DOHH2 (cell line): ENCODE results near the gene LAPTM5.

Source experiments
- H3F3A ChIP-seq: fragments of 200-600 bp; sonication (generic), shearing (Covaris generic); 2 replicates; pipeline ENCODE4 v1.6.0; 2016; ENCODE audit warnings: antibody characterized with exemption, mild to moderate bottlenecking; ENCODE audit not compliant: control insufficient read depth, insufficient read depth
- H3K27ac ChIP-seq: fragments of 200-600 bp; sonication (generic); 2 replicates; pipeline ENCODE4 v1.5.1; 2014; ENCODE audit warnings: low read depth, mild to moderate bottlenecking, low read length, moderate library complexity
- H3K27me3 ChIP-seq: fragments of 200-600 bp; sonication (generic); 2 replicates; pipeline ENCODE4 v1.6.1; 2014; ENCODE audit warnings: mild to moderate bottlenecking, low read length, mixed read lengths; ENCODE audit not compliant: control insufficient read depth
- H3K36me3 ChIP-seq: fragments of 200-600 bp; sonication (generic); 2 replicates; pipeline ENCODE4 v1.6.1; 2014; ENCODE audit warnings: mild to moderate bottlenecking, low read length, moderate library complexity, mixed read lengths; ENCODE audit not compliant: control insufficient read depth
- H3K4me1 ChIP-seq: fragments of 200-600 bp; sonication (generic); 2 replicates; pipeline ENCODE4 v1.6.1; 2014; ENCODE audit warnings: mild to moderate bottlenecking, low read length, mixed read lengths; ENCODE audit not compliant: control insufficient read depth
- H3K4me2 ChIP-seq: fragments of 200-600 bp; sonication (generic); 2 replicates; pipeline ENCODE4 v1.6.0; 2014; ENCODE audit warnings: mild to moderate bottlenecking, low read length, moderate library complexity
- H3K4me3 ChIP-seq: fragments of 200-600 bp; sonication (generic); 2 replicates; pipeline ENCODE4 v1.5.1; 2014; ENCODE audit warnings: mild to moderate bottlenecking, low read length, mixed read lengths
- H3K79me2 ChIP-seq: fragments of 200-600 bp; sonication (generic); 2 replicates; pipeline ENCODE4 v1.6.1; 2014; ENCODE audit warnings: mild to moderate bottlenecking, low read length, mixed read lengths; ENCODE audit not compliant: control insufficient read depth
- H3K9me2 ChIP-seq: fragments of 200-600 bp; sonication (generic); replicated peaks from 2 replicates; pipeline ENCODE4 v1.6.1; 2014; ENCODE audit warnings: mild to moderate bottlenecking, low read length, mixed read lengths; ENCODE audit not compliant: control insufficient read depth
- H3K9me3 ChIP-seq: fragments of 200-600 bp; sonication (generic); 2 replicates; pipeline ENCODE4 v1.6.1; 2014; ENCODE audit warnings: antibody characterized with exemption, low read length, mixed read lengths; ENCODE audit not compliant: control insufficient read depth, insufficient read depth
- H4K20me1 ChIP-seq: fragments of 200-600 bp; sonication (generic); 2 replicates; pipeline ENCODE4 v1.6.0; 2014; ENCODE audit warnings: low read depth, mild to moderate bottlenecking, antibody characterized with exemption, low read length, moderate library complexity; ENCODE audit not compliant: control insufficient read depth, insufficient read depth
- EZH2phosphoT487 ChIP-seq: fragments of 200-600 bp; sonication (generic); IDR thresholded peaks from 2 replicates; pipeline ENCODE4 v1.6.1; 2017; ENCODE audit warnings: borderline replicate concordance, mild to moderate bottlenecking, antibody characterized with exemption, low read length, moderate library complexity, mixed read lengths
- TF ChIP-seq, protein P1 (sequence below): fragments of 200-600 bp; sonication (generic); IDR thresholded peaks from one replicate; pipeline ENCODE4 v1.5.1; 2014; ENCODE audit warnings: antibody characterized with exemption, mild to moderate bottlenecking, low read depth, low read length; ENCODE audit not compliant: poor library complexity, severe bottlenecking

LAPTM5 gene

DNA sequence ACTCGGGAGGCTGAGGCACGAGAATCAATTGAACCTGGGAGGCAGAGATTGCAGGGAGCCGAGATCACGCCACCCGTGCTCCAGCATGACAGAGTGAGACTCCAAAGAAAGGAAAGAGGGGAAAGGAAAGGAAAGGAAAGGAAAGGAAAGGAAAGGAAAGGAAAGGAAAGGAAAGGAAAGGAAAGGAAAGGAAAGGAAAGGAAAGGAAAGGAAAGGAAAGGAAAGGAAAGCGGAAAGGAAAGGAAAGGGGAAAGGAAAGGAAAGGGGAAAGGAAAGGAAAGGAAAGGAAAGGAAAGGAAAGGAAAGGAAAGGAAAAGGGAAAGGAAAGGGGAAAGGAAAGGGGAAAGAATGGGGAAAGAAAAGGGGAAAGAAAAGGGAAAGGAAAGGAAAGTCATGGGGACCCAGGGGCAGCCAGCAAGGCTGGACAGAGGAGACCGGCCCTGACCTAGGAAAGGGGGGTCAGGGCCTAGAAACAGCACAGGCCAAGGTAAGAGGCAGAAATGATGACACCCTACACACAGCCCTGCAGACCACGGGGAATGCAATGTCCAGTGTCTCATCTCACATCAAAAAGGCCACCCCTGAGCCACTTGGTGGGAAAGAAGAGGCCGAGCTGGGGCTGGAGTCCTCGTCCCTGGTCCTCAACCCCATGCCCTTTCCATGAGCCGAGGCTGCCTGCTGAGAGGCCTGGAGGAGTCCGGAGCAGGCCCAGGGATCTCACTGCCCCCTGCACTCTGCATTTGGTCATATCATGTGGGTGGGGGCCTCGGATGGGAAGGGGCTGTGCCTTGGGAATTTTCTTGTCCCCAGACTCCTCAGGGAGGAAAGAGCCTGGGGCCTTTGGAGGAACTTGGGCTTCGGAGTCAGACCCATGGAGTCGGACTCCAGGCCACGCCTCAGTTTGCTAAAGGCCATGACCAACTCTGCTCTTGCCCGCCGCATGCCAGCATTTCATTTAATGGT, 18.8 kb upstream of the LAPTM5 start:
- Histone ChIP-seq H3K9me3 (no peaks in the 10 kb centered on the region), H4K20me1 (no peaks in the 10 kb centered on the region), H3K4me3 (no peak overlapping the region), H3K27me3 (peaks cover 7% of the 10 kb centered on the region; the same call in 1 of the 2 replicates), H3F3A (no peaks in the 10 kb centered on the region), H3K79me2 (no peaks in the 10 kb centered on the region), H3K27ac (no peak overlapping the region), H3K9me2 (no peaks in the 10 kb centered on the region), H3K4me1 (peaks cover 55% of the 10 kb centered on the region), H3K36me3 (no peaks in the 10 kb centered on the region), H3K4me2 (no peak overlapping the region)
- TF ChIP-seq EZH2phosphoT487 = no peak
- TF ChIP-seq, protein P1, sequence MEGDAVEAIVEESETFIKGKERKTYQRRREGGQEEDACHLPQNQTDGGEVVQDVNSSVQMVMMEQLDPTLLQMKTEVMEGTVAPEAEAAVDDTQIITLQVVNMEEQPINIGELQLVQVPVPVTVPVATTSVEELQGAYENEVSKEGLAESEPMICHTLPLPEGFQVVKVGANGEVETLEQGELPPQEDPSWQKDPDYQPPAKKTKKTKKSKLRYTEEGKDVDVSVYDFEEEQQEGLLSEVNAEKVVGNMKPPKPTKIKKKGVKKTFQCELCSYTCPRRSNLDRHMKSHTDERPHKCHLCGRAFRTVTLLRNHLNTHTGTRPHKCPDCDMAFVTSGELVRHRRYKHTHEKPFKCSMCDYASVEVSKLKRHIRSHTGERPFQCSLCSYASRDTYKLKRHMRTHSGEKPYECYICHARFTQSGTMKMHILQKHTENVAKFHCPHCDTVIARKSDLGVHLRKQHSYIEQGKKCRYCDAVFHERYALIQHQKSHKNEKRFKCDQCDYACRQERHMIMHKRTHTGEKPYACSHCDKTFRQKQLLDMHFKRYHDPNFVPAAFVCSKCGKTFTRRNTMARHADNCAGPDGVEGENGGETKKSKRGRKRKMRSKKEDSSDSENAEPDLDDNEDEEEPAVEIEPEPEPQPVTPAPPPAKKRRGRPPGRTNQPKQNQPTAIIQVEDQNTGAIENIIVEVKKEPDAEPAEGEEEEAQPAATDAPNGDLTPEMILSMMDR = no peak

DNA sequence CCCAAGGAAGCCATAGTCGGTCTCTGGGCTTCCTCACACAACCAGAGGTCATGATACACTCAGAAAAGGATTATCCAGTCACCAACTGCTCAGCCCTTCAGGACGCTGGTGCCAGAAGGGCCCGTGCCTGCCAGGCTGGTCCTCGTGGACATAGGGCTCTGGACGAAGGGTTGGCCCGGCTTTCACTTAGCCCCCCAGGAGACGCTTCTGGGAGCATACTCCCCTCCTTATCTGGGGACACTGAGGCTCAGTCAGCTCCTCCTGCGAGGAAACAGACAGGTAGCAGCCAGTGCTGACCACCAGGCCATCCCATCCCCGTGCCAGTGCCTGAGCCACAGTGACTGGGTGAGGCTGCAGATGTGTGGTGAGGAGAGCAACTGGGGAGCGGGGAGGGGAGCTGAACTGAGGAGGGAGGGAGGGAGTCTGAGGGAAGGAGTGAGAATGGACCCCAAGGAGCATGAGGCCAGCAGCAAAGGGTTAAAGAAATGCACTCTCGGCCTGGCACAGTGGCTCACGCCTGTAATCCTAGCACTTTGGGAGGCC, 17.9 kb upstream of the LAPTM5 start:
- H3K9me3 ChIP-seq = no peaks in the 10 kb centered on the region
- no peaks in the 10 kb centered on the region for H3K9me2 ChIP-seq
- no peaks in the 10 kb centered on the region for H3F3A ChIP-seq
- H4K20me1 ChIP-seq = no peaks in the 10 kb centered on the region
- H3K27ac ChIP-seq = no peak overlapping the region
- no peaks in the 10 kb centered on the region for H3K79me2 ChIP-seq
- H3K36me3 ChIP-seq = no peaks in the 10 kb centered on the region
- TF ChIP-seq, protein P1 = no peak
- no peak for TF ChIP-seq EZH2phosphoT487
- peaks cover 7% of the 10 kb centered on the region; the same call in 1 of the 2 replicates for H3K27me3 ChIP-seq
- peaks cover 51% of the 10 kb centered on the region for H3K4me1 ChIP-seq
- H3K4me3 ChIP-seq = no peak overlapping the region
- H3K4me2 ChIP-seq = no peak overlapping the region

DNA sequence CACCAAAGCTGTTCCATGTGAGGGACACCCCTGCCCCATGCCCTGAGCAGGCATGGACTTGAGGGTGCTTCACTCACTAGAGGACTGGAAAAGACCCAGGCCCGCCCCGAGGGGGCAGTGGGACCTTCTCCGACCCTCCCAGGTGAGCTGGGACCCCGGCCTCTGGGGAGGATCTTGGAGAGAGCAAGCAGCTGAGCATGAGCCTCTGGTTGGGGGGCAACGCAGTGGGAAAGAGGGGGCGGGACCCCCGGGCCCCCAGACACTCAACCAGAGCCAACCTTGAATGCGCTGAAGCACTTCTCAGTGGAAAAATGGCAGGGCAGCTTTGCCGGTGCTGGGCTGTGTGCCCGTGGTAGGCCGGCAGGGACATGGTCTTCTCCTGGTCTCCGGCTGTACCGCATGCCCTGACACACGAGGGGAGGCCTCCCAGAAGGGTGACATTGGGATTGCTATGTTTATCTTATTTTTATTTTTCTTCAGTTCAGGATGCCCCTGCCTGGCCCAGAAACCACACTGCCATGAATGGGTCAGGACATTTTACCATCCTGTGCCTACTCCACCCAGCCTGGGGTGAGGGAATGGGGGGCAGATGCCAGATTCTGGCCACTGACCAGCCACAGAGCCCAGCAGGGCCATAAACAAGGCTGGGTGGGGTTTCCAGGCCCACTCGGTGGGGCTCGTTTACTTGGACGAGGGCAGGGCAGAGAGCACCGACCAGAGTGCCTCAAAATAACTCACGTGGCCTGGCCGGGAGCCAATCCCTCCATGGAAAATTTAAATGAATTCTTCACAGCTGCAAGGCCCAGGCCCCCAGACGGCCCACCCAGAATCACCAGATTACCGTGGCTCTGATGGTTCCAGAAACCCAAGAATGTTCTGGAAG, 17.2 kb upstream of the LAPTM5 start:
- no peaks in the 10 kb centered on the region for H3K36me3 ChIP-seq
- no peaks in the 10 kb centered on the region for H3K79me2 ChIP-seq
- peaks cover 43% of the 10 kb centered on the region for H3K4me1 ChIP-seq
- no peaks in the 10 kb centered on the region for H4K20me1 ChIP-seq
- no peak overlapping the region for H3K4me2 ChIP-seq
- no peaks in the 10 kb centered on the region for H3F3A ChIP-seq
- H3K9me3 ChIP-seq = no peaks in the 10 kb centered on the region
- H3K27ac ChIP-seq = no peak overlapping the region
- no peak overlapping the region for H3K4me3 ChIP-seq
- H3K9me2 ChIP-seq = no peaks in the 10 kb centered on the region
- H3K27me3 ChIP-seq = peaks cover 7% of the 10 kb centered on the region; the same call in 1 of the 2 replicates
- TF ChIP-seq, protein P1 = no peak
- no peak for TF ChIP-seq EZH2phosphoT487
